NCI-H510A (cell line): ENCODE measurements around the gene COL18A1.
"Not testable (repeated sequence)": the region's sequence is repeated elsewhere in the genome, so short reads cannot be mapped to it uniquely, and the experiment has no call there.

Experiments
- DNase-seq: peaks from one replicate; lab custom pipeline; 2025; lab: John Stamatoyannopoulos, UW

COL18A1 gene

DNA sequence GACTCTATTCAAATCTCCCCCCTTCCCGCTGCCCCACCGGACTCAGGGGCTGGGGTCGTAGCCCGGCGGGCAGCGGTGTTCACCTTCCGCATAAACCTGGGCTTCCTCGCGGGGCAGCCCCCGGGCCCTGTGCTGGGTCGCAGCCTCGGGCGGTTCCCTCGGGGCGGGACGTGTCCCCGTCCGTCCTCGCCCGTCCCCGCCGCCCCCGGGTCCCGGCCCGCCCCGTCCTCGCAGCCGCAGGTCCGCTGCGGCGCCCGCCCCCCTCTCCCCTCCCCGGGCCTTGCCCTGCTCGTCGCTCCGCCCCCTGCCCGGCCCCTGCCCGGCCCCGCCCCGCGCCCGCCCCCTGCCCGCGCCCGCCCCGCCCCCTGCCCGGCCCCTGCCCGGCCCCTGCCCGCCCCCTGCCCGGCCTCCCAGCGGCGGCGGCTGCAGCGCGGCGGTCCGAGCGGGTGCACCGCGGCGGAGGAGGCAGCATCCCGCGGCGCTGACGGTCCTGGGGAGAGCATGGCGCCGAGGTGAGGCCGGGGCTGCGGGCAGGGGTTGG, at the start of gene COL18A1:
TSS of gene COL18A1 (plus strand) at position 436 of the 541 bp plus-strand sequence. CDS start at position 502, 66 bp downstream.
- no peak for DNase-seq

GRCh38 chr21:45355573-45355972, 49.4 kb upstream of the COL18A1 start:
- no peak for DNase-seq

- DNase-seq = no peak
Observed at GRCh38 chr21:45356251-45356650, 48.7 kb upstream of the COL18A1 start.

DNA sequence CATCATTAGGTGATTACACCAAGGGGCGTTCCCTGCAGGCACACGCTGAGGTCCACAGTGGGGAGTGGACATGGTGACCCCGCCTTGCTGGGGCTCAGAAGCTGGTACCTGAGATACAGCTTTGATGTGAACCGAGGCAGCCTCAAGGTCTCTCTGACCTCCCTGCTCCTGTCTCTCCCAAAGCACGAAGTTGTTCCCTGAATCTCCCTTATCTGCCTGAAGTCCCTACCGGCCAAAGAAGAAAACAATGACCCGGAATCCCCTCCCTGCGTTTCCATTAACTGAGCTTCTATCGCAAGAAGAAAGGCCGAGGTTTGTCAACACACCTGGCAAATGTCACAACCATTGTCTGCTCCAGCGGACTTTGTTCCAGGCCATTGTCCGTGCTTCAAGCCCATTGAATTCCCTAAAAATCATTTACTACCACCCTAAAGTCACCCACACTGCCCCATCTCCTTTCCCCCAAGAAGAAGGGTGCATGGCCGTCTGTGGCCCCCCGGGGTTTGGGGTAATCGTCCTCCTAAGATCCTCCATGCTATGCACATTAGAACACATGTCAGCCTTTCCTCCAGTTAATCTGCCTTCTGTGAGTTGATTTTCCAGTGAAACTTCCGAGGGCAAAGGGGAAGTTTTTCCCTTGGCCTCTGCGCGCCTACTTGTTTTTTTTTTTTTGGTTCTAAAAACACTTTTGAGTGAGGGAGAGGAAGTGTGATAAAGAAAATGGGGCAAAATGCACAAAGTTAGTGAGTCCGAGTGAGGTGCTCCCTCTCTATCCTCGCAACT, 48.1 kb upstream of the COL18A1 start:
- no peak for DNase-seq

DNA sequence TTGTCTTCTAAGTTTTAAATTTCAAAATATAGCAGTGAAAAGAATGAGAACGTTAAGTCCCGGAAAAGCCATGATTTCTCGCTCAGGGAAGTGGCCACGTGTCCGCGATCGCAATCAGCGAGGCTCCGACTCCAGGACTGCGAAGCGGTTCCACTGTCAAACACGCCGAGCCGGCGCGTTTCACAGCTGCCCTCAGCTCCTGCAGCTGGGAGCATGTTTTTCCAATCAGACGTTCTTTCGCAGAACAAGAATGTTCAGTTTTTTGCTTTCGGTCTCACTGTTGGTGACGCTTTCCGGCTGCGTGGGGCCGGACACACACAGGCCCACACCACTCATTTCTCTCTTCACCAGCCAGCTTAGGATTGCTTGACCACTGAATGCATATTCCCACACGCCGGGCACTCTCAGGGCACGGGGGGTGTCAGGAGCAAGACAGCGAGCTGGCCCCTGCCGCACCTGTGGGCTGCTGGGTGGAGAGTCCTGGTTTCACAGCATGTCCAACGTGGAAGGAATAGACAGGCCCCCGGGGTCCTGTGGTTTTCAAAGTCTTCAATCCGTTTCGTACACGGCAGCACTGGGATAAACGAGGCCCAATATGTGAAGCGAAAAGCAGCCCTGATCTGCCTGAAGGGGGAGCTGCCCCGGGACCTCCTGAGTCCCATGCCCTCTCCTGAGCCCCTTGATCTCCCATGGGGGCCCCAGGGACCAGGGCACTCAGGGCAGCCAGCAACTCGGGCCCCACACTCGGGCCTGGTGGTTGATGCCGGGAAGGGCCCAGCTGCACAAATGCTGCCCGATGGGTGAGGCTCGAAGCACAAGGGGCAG, 47.3 kb upstream of the COL18A1 start:
- DNase-seq = no peak

DNA sequence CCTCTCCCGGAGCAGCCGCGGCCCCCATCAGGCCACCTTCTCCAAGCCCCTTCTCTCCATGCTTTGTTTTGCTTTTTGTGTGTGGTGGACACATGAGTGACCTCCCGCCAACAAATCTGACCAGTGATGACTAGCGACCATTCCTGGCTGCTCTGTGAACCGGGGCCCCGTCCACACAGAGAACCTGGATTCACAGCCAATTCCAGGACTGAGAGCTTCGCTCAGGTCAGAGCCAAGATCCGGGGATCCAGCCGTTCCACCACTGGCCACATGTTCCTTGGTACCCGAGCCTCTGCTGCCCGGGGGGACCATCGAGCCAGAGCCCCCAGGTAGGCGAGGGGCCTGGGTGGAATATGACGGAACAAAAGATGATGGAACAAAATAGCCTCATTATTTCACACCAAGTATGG, 46.7 kb upstream of the COL18A1 start:
- DNase-seq = no peak

DNA sequence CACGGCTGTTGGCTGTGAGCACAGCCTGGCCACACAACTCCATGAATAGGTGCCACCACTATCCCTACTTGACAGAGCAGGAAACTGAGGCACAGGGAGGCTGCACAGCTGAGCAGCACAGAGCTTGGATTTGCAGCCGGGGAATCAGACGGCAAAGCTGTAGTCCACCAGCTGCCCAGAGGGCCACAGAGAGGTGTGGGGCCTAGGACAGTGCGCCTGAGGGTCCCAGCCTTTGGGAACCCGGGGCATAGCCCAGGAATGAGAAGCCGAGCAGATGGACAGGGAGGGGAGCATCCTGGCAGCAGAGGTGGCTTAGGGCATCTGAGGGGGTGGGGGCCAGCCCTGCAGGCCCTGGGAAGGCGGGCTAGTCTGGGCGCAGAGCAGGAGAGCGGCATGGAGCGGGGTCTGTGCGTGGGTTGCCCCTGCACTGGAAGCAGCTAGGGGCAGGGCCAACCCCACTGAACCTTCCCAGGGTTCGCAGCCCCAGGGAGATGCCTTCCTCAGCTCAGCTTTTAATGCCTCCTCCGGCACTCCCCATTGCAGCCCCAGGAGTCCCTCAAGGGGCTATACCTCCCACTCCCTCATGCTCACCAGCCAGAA, 46.2 kb upstream of the COL18A1 start:
- no peak for DNase-seq

DNA sequence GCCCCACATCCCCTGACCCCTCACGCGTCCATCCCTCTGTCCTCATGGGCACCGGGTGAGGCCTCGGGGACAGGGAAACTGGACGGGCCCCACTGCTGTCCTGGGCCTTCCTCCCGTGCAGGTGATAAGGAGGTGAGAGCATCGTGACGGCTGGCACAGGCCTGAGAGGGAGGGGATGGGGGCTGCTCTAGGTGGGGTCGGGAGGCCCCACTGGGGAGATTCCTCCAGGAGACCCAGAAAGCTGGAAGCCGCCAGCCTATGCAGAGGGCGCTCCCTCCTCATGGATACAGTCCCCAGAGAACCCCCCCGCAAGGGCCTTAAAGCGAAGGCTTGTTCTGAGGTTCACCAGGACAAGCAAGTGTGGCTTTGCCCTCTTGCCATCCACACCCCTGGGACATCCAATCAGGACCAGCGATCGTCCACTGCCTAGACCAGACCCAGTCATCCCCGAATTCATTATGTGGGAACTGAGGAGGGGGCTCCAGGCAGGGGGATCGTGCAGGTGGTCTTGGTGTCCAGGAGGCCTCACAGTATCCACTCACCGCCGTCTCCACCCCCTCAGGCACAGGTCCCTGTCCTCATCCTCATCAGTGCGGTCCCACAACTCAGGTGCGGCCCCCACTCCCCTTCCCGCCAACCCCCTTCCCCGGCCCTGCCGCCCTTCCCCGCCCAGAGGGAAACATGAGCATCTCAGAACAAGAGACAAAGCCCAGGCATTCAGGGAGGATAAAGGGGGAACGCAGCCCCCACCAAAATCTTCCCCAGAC, 45.3 kb upstream of the COL18A1 start:
- DNase-seq = no peak

DNA sequence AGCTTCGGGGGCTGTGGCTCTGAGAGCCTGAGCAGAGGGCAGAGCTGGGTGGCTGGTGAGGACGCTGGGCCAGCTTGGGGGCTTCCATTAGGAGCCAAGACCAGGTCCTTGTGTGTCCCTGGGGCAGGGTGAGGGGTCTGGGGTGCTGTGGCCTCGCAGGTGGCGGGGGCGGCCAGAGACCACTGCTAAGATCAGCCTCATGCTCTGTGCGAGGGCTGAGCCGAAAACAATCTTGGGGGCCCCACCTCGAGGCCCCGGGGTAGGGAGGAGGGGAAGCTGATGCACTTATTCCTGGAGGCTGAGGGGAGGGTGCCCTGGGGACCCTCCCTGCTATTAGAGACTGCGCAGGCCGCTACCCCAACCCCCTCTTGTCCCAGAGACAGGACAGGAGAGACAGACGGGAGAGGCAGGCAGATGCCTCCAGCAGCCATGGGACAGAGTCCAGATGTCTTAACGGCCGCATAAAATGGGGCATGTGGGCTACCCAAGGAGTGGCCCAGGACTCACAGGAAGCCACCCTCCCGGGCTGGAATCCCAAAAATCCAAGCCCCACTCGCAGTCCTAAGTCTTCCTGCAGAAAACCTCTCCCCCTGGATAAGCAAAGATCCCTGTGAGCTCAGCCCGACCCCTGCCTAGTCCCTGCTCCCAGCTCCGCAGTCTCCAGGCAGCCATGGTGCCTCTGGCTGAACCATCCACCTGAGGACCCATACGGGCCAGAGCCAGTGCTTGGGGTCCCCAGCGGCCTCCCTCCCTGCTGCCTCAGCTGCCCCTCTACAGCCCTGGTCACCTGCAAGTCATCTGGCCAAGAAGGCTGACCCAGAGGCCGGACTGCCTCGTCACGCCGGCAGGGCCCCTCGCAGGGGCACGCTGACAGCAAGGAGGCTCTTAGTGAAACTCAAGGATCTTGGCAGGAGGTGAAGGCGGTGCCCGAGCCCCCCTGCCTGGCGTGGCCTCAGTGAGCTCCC, 43.6 kb upstream of the COL18A1 start:
- DNase-seq = no peak

- DNase-seq = no peak
Observed at GRCh38 chr21:45362077-45362747, 42.8 kb upstream of the COL18A1 start.

- no peak for DNase-seq
Observed at GRCh38 chr21:45362748-45363145, 42.2 kb upstream of the COL18A1 start.

DNA sequence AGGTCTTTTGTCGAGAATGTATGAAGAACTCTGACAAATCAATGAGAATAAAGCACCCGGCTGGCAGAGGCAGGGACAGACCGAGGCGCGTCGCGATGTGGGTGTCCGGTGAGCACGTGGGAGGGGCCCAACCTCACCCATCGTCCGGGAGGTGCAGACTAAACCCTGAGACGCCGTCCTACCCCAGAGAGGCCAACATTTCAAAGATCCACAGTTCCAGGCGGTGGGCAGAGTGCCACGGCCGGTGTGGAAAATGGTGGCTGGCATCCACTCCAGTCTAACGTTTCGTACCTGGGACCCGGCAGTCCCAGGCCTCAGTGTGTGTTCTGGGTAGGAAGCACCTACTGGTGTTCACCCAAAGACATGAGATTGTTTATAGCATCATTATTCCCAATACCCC, 41.7 kb upstream of the COL18A1 start:
- DNase-seq = not testable (repeated sequence)

GRCh38 chr21:45363921-45364467, 41.0 kb upstream of the COL18A1 start:
- DNase-seq = no peak

DNA sequence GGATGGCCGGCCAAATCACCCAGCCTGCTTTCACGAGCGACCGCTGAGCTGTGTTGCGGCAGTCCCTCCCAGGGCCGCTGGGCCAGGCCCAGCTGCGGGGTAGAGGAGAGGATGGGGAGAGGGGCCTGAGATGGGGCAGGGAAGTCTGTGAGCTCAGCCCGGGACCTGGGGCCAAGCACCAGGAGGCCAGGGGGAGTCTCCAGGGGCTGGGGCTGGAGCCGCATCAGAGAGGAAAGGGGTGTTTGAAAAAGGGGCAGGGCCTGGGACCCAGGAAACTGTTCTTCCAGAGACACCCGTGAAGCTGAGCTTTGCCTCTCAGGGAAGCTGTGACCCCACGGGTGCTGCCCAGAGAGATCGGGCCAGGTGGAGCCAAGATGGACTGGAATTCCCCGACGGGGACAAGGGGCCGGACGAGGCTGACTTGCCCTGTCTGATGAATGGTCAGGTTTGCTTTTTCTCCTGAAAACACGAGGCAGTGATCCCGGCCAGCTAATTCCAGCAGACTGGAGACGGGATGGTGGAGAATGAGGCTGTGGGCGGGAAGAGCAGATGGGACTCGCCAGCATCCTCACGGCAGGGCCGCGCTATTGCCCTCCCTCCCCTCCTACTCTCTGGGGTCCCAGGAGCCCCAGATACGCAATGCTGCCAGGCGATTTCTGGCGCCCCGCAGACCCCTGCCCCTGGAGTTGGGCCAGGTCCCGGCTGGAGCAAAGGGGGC, 40.3 kb upstream of the COL18A1 start:
- DNase-seq = no peak

GRCh38 chr21:45365186-45365607, 39.8 kb upstream of the COL18A1 start:
- no peak for DNase-seq

GRCh38 chr21:45365608-45366241, 39.2 kb upstream of the COL18A1 start:
- DNase-seq = no peak

DNA sequence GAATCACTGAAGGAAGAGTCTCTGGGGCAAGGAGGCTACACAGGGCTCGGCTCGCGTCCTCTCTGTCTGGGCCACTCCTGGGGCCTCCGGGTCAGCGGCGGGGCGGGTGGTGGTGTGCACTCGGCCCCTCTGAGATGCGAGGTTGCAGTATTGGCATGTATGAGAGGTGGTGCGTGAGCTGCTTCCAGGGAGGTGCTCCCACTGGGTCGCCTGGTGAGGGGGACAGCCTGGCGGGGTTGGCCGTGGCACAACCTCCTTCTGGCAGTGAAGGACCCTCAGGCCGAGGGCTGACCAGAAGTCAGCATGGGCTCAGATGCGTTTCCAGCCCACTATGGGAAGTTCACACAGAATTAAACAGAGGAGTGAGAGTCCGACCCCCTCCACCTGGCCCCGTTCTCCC, 38.5 kb upstream of the COL18A1 start:
- DNase-seq = no peak

DNA sequence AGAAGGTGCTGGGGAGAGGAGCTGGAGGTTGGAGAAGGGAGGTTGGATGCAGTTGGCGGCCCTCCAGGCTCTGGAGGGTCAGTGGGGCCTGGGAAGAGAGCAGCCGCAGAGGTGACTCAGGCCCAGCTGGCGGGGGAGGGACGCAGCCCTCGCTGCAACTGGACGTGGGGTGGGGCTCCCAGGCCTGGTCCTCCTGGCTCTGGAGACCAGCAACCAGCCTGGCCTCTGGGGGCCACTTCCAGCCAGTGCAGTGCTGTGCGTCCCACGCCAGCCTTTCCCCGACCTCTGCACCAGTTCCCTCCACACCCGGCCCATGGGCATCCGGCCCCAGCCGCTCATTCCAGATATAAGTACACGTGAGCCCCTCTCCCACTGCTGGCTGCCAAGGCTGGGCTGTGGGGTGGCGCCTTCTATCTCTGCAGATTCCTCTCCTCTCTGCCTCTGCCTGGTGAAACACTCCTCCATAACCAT, 38.0 kb upstream of the COL18A1 start:
- no peak for DNase-seq
